ENCODE results near the gene LAIR1.

DNA sequence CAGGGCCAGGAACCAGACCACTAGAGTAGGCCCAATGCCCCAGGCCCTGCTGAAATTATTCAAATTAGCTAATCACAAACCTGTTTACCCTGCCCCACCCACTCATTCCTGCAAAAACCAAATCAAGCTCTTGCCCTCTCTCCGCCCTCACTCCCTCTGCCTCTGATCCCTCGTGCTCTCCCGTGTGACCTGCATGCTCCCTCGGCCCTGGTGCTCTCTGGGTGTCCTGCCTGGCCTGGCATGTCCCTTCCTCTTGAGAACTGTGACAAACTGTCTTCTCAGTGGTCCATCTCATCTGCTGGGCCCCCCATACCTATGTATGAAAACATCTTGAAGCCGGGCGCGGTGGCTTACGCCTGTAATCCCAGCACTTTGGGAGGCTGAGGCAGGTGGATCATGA is 38.3 kb upstream of the LAIR1 start:
- TF ChIP-seq, protein P1, sequence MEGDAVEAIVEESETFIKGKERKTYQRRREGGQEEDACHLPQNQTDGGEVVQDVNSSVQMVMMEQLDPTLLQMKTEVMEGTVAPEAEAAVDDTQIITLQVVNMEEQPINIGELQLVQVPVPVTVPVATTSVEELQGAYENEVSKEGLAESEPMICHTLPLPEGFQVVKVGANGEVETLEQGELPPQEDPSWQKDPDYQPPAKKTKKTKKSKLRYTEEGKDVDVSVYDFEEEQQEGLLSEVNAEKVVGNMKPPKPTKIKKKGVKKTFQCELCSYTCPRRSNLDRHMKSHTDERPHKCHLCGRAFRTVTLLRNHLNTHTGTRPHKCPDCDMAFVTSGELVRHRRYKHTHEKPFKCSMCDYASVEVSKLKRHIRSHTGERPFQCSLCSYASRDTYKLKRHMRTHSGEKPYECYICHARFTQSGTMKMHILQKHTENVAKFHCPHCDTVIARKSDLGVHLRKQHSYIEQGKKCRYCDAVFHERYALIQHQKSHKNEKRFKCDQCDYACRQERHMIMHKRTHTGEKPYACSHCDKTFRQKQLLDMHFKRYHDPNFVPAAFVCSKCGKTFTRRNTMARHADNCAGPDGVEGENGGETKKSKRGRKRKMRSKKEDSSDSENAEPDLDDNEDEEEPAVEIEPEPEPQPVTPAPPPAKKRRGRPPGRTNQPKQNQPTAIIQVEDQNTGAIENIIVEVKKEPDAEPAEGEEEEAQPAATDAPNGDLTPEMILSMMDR (conservative IDR thresholded peaks at IDR 0.05) = no peak
- TF ChIP-seq ZFX (IDR thresholded peaks at IDR 0.05) = no peak
